ENCODE data around the gene UPF3B.
"Not testable (repeated sequence)": the region's sequence is repeated elsewhere in the genome, so short reads cannot be mapped to it uniquely, and the experiment has no call there.

The UPF3B gene, protein sequence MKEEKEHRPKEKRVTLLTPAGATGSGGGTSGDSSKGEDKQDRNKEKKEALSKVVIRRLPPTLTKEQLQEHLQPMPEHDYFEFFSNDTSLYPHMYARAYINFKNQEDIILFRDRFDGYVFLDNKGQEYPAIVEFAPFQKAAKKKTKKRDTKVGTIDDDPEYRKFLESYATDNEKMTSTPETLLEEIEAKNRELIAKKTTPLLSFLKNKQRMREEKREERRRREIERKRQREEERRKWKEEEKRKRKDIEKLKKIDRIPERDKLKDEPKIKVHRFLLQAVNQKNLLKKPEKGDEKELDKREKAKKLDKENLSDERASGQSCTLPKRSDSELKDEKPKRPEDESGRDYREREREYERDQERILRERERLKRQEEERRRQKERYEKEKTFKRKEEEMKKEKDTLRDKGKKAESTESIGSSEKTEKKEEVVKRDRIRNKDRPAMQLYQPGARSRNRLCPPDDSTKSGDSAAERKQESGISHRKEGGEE

DNA sequence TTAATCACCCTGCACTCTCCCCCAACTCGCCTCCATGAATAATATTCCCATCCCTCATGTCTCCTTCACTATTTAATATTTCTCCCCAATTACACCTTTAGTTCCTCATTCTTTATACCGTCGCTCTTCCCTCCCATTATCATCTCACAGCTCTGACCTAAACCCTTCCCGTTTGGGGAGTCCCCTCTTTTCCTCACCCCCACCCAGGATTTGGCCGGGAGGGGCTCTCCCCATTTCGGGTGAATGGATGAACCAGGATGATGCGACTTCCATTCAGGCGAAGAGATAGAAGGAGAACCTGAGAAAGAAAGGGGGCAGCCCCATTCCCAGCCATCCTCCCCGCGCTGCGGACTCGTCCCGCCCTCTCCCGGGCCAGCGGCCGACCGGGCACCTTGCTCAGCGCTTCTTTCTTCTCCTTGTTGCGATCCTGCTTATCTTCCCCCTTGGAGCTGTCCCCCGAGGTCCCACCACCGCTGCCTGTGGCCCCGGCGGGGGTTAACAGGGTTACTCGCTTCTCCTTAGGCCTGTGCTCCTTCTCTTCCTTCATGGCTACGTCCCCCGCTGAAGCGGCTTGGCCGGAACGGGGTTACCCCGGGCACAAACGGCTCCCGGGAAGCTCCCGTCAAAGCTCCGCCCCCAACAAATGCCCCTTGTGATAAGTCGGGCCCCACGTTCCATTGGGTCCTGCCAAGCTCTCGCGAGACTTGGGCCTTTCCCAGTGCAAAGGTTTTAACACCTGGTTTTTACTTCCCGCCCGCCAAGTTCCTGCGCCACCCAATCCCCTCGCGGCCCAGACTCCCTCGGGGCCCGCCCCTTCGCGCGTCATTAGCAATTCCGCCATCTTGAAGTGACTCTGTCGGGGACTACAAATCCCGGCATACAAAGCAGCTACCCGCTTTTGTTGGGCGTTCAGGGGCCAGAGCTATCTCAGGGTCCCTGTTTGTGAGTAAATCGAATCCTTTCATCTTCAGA is at the start of gene UPF3B:
Gene UPF3B (minus strand): TSS at position 582 of the 972 bp plus-strand sequence. CDS start 35 bp downstream, at position 547.
- TF ChIP-seq, protein P1, sequence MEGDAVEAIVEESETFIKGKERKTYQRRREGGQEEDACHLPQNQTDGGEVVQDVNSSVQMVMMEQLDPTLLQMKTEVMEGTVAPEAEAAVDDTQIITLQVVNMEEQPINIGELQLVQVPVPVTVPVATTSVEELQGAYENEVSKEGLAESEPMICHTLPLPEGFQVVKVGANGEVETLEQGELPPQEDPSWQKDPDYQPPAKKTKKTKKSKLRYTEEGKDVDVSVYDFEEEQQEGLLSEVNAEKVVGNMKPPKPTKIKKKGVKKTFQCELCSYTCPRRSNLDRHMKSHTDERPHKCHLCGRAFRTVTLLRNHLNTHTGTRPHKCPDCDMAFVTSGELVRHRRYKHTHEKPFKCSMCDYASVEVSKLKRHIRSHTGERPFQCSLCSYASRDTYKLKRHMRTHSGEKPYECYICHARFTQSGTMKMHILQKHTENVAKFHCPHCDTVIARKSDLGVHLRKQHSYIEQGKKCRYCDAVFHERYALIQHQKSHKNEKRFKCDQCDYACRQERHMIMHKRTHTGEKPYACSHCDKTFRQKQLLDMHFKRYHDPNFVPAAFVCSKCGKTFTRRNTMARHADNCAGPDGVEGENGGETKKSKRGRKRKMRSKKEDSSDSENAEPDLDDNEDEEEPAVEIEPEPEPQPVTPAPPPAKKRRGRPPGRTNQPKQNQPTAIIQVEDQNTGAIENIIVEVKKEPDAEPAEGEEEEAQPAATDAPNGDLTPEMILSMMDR (IDR thresholded peaks at IDR 0.05; ENCODE audit: extremely low read depth, insufficient read depth, missing control alignments), result no peak
- DNase-seq (ENCODE audit: low spot score), result peak; percentile 88
- in situ Hi-C loops (cut with MboI; ENCODE audit: low pct_unique_long_range_greater_than_20kb, low sequenced_read_pairs, unreplicated experiment), result no loop called here

DNA sequence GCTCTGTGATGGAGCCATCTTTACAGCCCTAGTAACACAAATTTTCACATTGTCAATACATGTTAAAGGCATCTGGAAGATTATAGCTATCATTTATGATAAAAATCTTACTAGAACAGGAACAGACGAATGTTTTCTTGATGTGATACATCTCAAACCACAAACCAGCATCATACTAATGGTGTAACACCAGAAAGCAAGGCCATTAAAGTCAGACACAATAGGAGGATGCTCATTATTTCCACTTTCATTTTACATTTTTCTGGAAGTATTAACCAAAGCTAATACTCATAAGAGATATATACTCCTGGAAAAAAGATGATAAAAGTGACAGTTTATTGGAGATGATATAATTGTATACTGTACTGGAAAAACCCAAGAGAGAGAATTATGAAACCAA is 48.2 kb upstream of the UPF3B start:
- no peak for DNase-seq (ENCODE audit: low spot score)
- TF ChIP-seq, protein P1 (IDR thresholded peaks at IDR 0.05; ENCODE audit: extremely low read depth, insufficient read depth, missing control alignments), result no peak
- in situ Hi-C loops (cut with MboI; ENCODE audit: low pct_unique_long_range_greater_than_20kb, low sequenced_read_pairs, unreplicated experiment), result no loop called here

DNA sequence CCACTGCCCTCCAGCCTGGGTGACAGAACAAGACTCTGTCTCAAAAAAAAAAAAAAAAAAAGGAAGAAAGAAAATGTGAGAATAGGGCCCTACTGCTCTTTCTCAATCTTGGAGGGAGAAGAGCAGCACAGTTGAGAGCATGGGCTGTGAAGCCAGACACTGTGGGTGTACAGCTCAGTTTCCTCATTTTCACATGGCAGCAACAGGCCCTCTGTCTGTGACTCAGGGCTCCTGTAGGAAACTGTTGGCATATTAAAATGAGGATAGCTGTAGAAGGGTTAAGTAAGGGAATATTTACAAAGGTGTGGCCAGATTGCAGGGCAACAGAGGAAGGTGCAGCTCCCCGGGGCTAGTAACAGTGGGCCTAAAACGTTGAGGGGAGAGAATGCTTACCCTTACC is 46.4 kb upstream of the UPF3B start:
- TF ChIP-seq, protein P1 (IDR thresholded peaks at IDR 0.05; ENCODE audit: extremely low read depth, insufficient read depth, missing control alignments), result no peak
- in situ Hi-C loops (cut with MboI; ENCODE audit: low pct_unique_long_range_greater_than_20kb, low sequenced_read_pairs, unreplicated experiment), result loop anchor here (25.0 kb wide), 1 partner anchor 387 kb away; no protein-coding TSS in a partner anchor
- no peak for DNase-seq (ENCODE audit: low spot score)

DNA sequence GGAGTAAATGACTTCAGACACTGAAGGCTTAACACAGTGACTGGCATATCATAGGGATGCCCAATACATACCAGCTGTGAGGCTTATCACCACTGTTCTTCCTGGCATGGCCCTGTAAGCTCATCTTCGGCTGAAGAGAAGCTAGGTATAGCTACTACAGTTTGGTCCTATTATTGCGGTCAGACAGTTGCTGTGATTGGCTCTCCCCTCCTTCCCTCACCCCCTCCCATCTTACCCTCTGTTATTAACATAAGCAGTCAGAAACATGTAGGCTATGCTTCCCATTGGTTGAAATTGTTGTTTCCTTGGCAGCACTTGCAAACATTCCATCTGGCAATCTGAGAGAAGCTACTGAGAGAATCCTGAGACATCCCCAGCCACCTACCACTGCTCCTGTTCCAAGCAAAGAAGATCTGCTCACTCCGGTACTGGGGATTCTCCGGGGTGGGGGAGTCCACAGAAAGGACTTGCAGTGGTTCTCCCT is 43.1 kb upstream of the UPF3B start, which contains the start of gene AKAP14:
Gene AKAP14 (plus strand): TSS at position 51 of the 484 bp plus-strand sequence. CDS start 7,331 bp downstream, outside the sequence.
- TF ChIP-seq, protein P1 (IDR thresholded peaks at IDR 0.05; ENCODE audit: extremely low read depth, insufficient read depth, missing control alignments), result no peak
- in situ Hi-C loops (cut with MboI; ENCODE audit: low pct_unique_long_range_greater_than_20kb, low sequenced_read_pairs, unreplicated experiment), result loop anchor here (25.0 kb wide), 1 partner anchor 384 kb away; no protein-coding TSS in a partner anchor
- no peak for DNase-seq (ENCODE audit: low spot score)

DNA sequence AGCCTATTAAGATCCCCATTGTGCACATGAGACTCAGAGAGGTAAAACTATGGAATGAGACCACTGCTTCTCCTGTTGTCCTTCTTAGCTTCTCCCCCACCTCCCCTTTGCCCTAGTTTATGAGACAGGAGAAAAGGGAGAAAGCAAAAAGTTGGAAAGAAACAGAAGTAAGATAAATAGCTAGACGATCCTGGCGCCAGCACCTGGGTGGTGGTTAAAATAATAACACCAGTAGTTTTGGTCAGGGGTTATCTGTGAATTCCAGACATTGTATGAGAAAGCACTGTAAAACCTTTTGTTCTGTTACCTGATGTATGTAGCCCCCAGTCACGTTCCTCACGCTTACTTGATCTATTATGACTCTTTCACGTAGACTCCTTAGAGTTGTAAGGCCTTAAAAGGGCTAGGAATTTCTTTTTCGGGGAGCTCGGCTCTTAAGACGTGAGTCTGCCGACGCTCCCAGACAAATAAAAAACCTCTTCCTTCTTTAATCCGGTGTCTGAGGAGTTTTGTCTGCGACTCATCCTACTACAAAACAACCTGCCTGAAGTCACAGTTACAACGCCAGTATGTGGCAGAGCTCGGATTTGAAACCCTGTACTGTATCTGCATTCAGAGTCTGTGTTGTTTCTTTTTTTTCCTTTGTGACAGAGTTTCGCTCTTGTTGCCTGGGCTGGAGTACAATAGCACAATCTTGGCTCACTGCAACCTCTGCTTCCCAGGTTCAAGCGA is 39.4 kb upstream of the UPF3B start:
- not testable (repeated sequence) for DNase-seq (ENCODE audit: low spot score)
- in situ Hi-C loops (cut with MboI; ENCODE audit: low pct_unique_long_range_greater_than_20kb, low sequenced_read_pairs, unreplicated experiment), result loop anchor here (25.0 kb wide), 1 partner anchor 380 kb away; no protein-coding TSS in a partner anchor

DNA sequence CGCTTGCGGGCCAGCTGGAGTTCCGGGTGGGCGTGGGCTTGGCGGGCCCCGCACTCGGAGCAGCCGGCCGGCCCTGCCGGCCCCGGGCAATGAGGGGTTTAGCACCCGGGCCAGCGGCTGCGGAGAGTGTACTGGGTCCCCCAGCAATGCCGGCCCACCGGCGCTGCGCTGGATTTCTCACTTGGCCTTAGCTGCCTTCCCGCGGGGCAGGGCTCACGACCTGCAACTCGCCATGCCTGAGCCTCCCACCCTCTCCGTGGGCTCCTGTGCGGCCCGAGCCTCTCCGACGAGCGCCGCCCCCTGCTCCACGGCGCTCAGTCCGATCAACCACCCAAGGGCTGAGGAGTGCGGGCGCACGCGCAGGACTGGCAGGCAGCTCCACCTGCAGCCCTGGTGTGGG is 37.9 kb upstream of the UPF3B start:
- in situ Hi-C loops (cut with MboI; ENCODE audit: low pct_unique_long_range_greater_than_20kb, low sequenced_read_pairs, unreplicated experiment), result loop anchor here (25.0 kb wide), 1 partner anchor 378 kb away; no protein-coding TSS in a partner anchor
- DNase-seq (ENCODE audit: low spot score), result not testable (repeated sequence)
